IMR-90 (cell line): ENCODE measurements around the gene ATPAF2.

Experiments
- BHLHE40 ChIP-seq: fragments of 150-350 bp; IDR thresholded peaks from 2 replicates; pipeline ENCODE4 v1.6.1; 2016; ENCODE audit warnings: mild to moderate bottlenecking, low read depth, low read length
- CEBPB ChIP-seq: IDR thresholded peaks from 2 replicates; pipeline ENCODE4 v1.6.1; 2012; ENCODE audit warnings: low read depth, low read length, improper control_type of control experiment
- CTCF ChIP-seq: conservative IDR thresholded peaks from 2 replicates; pipeline ENCODE4 v1.5.1; 2012; ENCODE audit warnings: mild to moderate bottlenecking, low read depth, low read length, improper control_type of control experiment
- FOS ChIP-seq: fragments of 150-350 bp; IDR thresholded peaks from 2 replicates; pipeline ENCODE4 v1.6.1; 2016; ENCODE audit warnings: low read depth, low read length
- MAFK ChIP-seq: IDR thresholded peaks from 2 replicates; pipeline ENCODE4 v1.6.1; 2012; ENCODE audit warnings: low read depth, low read length, improper control_type of control experiment
- MAZ ChIP-seq: IDR thresholded peaks from 2 replicates; pipeline ENCODE4 v1.6.1; 2012; ENCODE audit warnings: low read depth, mild to moderate bottlenecking, low read length, improper control_type of control experiment, moderate library complexity, borderline replicate concordance
- POLR2A ChIP-seq: IDR thresholded peaks from 2 replicates; pipeline ENCODE4 v1.6.1; 2012; ENCODE audit warnings: mild to moderate bottlenecking, low read depth, low read length
- RAD21 ChIP-seq: IDR thresholded peaks from 2 replicates; pipeline ENCODE4 v1.6.1; 2012; ENCODE audit warnings: low read length, improper control_type of control experiment
- RCOR1 ChIP-seq: IDR thresholded peaks from 2 replicates; pipeline ENCODE4 v1.6.1; 2012; ENCODE audit warnings: mild to moderate bottlenecking, low read length, improper control_type of control experiment; ENCODE audit not compliant: insufficient replicate concordance
- RFX5 ChIP-seq: IDR thresholded peaks from 2 replicates; pipeline ENCODE4 v1.8.0; 2012; ENCODE audit warnings: low read depth, mild to moderate bottlenecking, low read length, moderate library complexity
- SMC3 ChIP-seq: fragments of 150-350 bp; IDR thresholded peaks from 2 replicates; pipeline ENCODE4 v1.6.1; 2016; ENCODE audit warnings: low read depth, mild to moderate bottlenecking, antibody characterized with exemption, low read length, moderate library complexity
- TF ChIP-seq, protein P1 (sequence below): fragments of 150-350 bp; IDR thresholded peaks from 2 replicates; pipeline ENCODE4 v1.6.1; 2016; ENCODE audit warnings: low read depth, mild to moderate bottlenecking, low read length, moderate library complexity, borderline replicate concordance
- TF ChIP-seq, protein P2 (sequence below): fragments of 150-350 bp; IDR thresholded peaks from 2 replicates; pipeline ENCODE4 v1.6.1; 2017; ENCODE audit warnings: mild to moderate bottlenecking, antibody characterized with exemption, low read length, low read depth

- TF ChIP-seq POLR2A (no peak), CTCF (no peak), CEBPB (no peak), FOS (no peak), MAFK (no peak), RAD21 (no peak), BHLHE40 (no peak), RFX5 (no peak), RCOR1 (no peak), MAZ (no peak), SMC3 (no peak)
- TF ChIP-seq, protein P1, sequence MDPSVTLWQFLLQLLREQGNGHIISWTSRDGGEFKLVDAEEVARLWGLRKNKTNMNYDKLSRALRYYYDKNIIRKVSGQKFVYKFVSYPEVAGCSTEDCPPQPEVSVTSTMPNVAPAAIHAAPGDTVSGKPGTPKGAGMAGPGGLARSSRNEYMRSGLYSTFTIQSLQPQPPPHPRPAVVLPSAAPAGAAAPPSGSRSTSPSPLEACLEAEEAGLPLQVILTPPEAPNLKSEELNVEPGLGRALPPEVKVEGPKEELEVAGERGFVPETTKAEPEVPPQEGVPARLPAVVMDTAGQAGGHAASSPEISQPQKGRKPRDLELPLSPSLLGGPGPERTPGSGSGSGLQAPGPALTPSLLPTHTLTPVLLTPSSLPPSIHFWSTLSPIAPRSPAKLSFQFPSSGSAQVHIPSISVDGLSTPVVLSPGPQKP: no peak
- TF ChIP-seq, protein P2, sequence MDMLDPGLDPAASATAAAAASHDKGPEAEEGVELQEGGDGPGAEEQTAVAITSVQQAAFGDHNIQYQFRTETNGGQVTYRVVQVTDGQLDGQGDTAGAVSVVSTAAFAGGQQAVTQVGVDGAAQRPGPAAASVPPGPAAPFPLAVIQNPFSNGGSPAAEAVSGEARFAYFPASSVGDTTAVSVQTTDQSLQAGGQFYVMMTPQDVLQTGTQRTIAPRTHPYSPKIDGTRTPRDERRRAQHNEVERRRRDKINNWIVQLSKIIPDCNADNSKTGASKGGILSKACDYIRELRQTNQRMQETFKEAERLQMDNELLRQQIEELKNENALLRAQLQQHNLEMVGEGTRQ: no peak
These were observed 32.8 kb upstream of the ATPAF2 start for GRCh38 chr17:18071751-18072150.
